Urinary bladder (tissue), 4 donors: ENCODE data around the gene CUL1. TPM values are rescaled to one million over a fixed set of nuclear protein-coding genes. Genes with fewer than 3 reads are reported as not detected.

ENCODE experiments used
- DNase-seq: peaks from one replicate; pipeline ENCODE4 v3.0.0-alpha.2; 2015; ENCODE audit errors: extremely low spot score
- H3K27ac ChIP-seq: one replicate; pipeline ENCODE4 v1.5.1; 2013; ENCODE audit warnings: low read depth, mild to moderate bottlenecking, moderate library complexity
- H3K36me3 ChIP-seq: one replicate; pipeline ENCODE4 v1.6.1; 2013; ENCODE audit warnings: mild to moderate bottlenecking, moderate library complexity; ENCODE audit not compliant: insufficient read depth
- H3K4me1 ChIP-seq: one replicate; pipeline ENCODE4 v1.6.1; 2013; ENCODE audit warnings: mild to moderate bottlenecking, moderate library complexity; ENCODE audit not compliant: insufficient read depth
- H3K4me3 ChIP-seq: one replicate; pipeline ENCODE4 v1.5.1; 2013; ENCODE audit warnings: low read depth, low read length
- WGBS: extraction: QIAGEN DNeasy Blood & Tissue Kit; methylation state at CpG from one replicate; pipeline ENCODE4 v1.1.7; 2013; 5-methylcytosine and 5-hydroxymethylcytosine counted together
- polyA plus RNA-seq: library from polyadenylated mRNA; stranded (reverse); fragments of 200-250 nt; gene quantifications from one replicate; pipeline ENCODE4 v1.2.3, GENCODE V29; 2013
- total RNA-seq: library from RNA; depleted of rRNA; stranded (reverse); fragments of >200 nt; gene quantifications from one replicate; pipeline ENCODE4 v1.2.3, GENCODE V29; 2014
- donor health status: healthy with polysubstance abuse.
- donor health status: healthy.

The CUL1 gene
- total and polyA plus RNA-seq, 2 donors, result 48.4 to 49.8 TPM

- WGBS, result 91% methylated on average over 13 of the region's 13 CpGs
- no peak for DNase-seq
- no peak overlapping the region for H3K4me3 ChIP-seq
- peaks cover 10% of the 10 kb centered on the region for H3K36me3 ChIP-seq
- no peak overlapping the region for H3K27ac ChIP-seq
- H3K4me1 ChIP-seq, result no peaks in the 10 kb centered on the region
Observed at GRCh38 chr7:148800677-148801076, 102.0 kb downstream of the CUL1 start.

- H3K4me3 ChIP-seq, result no peak overlapping the region
- WGBS, result 92% methylated on average over 10 of the region's 10 CpGs
- no peak for DNase-seq
- H3K4me1 ChIP-seq, result no peaks in the 10 kb centered on the region
- no peak overlapping the region for H3K27ac ChIP-seq
- peaks cover 10% of the 10 kb centered on the region for H3K36me3 ChIP-seq
Observed at GRCh38 chr7:148802101-148802493, 103.4 kb downstream of the CUL1 start.

- Histone ChIP-seq H3K4me3 (no peak overlapping the region), H3K36me3 (peaks cover 10% of the 10 kb centered on the region), H3K27ac (no peak overlapping the region), H3K4me1 (no peaks in the 10 kb centered on the region)
- WGBS, result 88% methylated on average over 5 of the region's 5 CpGs
- no peak for DNase-seq
Observed at GRCh38 chr7:148803094-148803493, 104.4 kb downstream of the CUL1 start.

- Histone ChIP-seq H3K4me1 (no peaks in the 10 kb centered on the region), H3K36me3 (peaks cover 7% of the 10 kb centered on the region), H3K27ac (no peak overlapping the region), H3K4me3 (no peak overlapping the region)
- WGBS, result 80% methylated on average over 10 of the region's 10 CpGs
- no peak for DNase-seq
Observed at GRCh38 chr7:148804343-148805235, 105.9 kb downstream of the CUL1 start.

- WGBS, result 94% methylated on average over 7 of the region's 7 CpGs
- Histone ChIP-seq H3K27ac (no peak overlapping the region), H3K4me1 (no peaks in the 10 kb centered on the region), H3K4me3 (no peak overlapping the region), H3K36me3 (no peaks in the 10 kb centered on the region)
- DNase-seq, result no peak
Observed at GRCh38 chr7:148806187-148806586, 107.5 kb downstream of the CUL1 start.

GRCh38 chr7:148807436-148807835, 108.7 kb downstream of the CUL1 start:
- DNase-seq, result no peak
- no peaks in the 10 kb centered on the region for H3K36me3 ChIP-seq
- H3K27ac ChIP-seq, result no peak overlapping the region
- no peak overlapping the region for H3K4me3 ChIP-seq
- 76% methylated on average over 4 of the region's 4 CpGs for WGBS
- H3K4me1 ChIP-seq, result no peaks in the 10 kb centered on the region

GRCh38 chr7:148809856-148810255, 111.2 kb downstream of the CUL1 start:
- Histone ChIP-seq H3K4me1 (no peaks in the 10 kb centered on the region), H3K36me3 (no peaks in the 10 kb centered on the region), H3K27ac (no peak overlapping the region), H3K4me3 (no peak overlapping the region)
- no peak for DNase-seq
- WGBS, result 73% methylated on average over 4 of the region's 4 CpGs

GRCh38 chr7:148811892-148812291, 113.2 kb downstream of the CUL1 start:
- Histone ChIP-seq H3K4me3 (no peak overlapping the region), H3K36me3 (no peaks in the 10 kb centered on the region), H3K4me1 (no peaks in the 10 kb centered on the region), H3K27ac (no peak overlapping the region)
- no peak for DNase-seq
- WGBS, result 83% methylated on average over 4 of the region's 4 CpGs

GRCh38 chr7:148813890-148814289, 115.2 kb downstream of the CUL1 start:
- Histone ChIP-seq H3K36me3 (no peaks in the 10 kb centered on the region), H3K27ac (no peak overlapping the region), H3K4me1 (no peaks in the 10 kb centered on the region), H3K4me3 (no peak overlapping the region)
- WGBS, result 94% methylated on average over 9 of the region's 9 CpGs
- no peak for DNase-seq

- H3K27ac ChIP-seq, result no peak overlapping the region
- H3K4me1 ChIP-seq, result no peaks in the 10 kb centered on the region
- no peak overlapping the region for H3K4me3 ChIP-seq
- DNase-seq, result no peak
- 71% methylated on average over 10 of the region's 10 CpGs for WGBS
- no peaks in the 10 kb centered on the region for H3K36me3 ChIP-seq
Observed at GRCh38 chr7:148814922-148815559, 116.3 kb downstream of the CUL1 start.

- no peaks in the 10 kb centered on the region for H3K4me1 ChIP-seq
Observed at GRCh38 chr7:148815612-148816011, 116.9 kb downstream of the CUL1 start.

GRCh38 chr7:148819697-148820360, 121.1 kb downstream of the CUL1 start:
- Histone ChIP-seq H3K27ac (no peak overlapping the region), H3K4me1 (no peaks in the 10 kb centered on the region), H3K4me3 (no peak overlapping the region), H3K36me3 (no peaks in the 10 kb centered on the region)
- WGBS, result 85% methylated on average over 6 of the region's 6 CpGs
- no peak for DNase-seq

More at GRCh38 chr7:148815612-148816011, 116.9 kb downstream of the CUL1 start:
- H3K36me3 ChIP-seq, result no peaks in the 10 kb centered on the region
- no peak overlapping the region for H3K27ac ChIP-seq
- DNase-seq, result no peak
- no peak overlapping the region for H3K4me3 ChIP-seq
- WGBS, result 80% methylated on average over 3 of the region's 3 CpGs

- H3K4me1 ChIP-seq, result no peaks in the 10 kb centered on the region
- no peak overlapping the region for H3K4me3 ChIP-seq
- no peak overlapping the region for H3K27ac ChIP-seq
- DNase-seq, result no peak
- WGBS, result 96% methylated on average over 2 of the region's 2 CpGs
- no peaks in the 10 kb centered on the region for H3K36me3 ChIP-seq
Observed at GRCh38 chr7:148821422-148821821, 122.7 kb downstream of the CUL1 start.

- no peak overlapping the region for H3K4me3 ChIP-seq
- 96% methylated on average over 2 of the region's 2 CpGs for WGBS
Observed at GRCh38 chr7:148824864-148825263, 126.2 kb downstream of the CUL1 start.

More at GRCh38 chr7:148824864-148825263, 126.2 kb downstream of the CUL1 start:
- no peak overlapping the region for H3K27ac ChIP-seq
- DNase-seq, result no peak
- no peaks in the 10 kb centered on the region for H3K36me3 ChIP-seq
- no peaks in the 10 kb centered on the region for H3K4me1 ChIP-seq
